B cell (primary cell): ENCODE results near the gene RAB43.

ENCODE experiments used
- CTCF ChIP-seq: fragments of 200-600 bp; IDR thresholded peaks from one replicate; pipeline ENCODE4 v1.8.0; 2022; ENCODE audit warnings: antibody characterized with exemption, mild to moderate bottlenecking
- EZH2 ChIP-seq: IDR thresholded peaks from 2 replicates; pipeline ENCODE4 v1.6.1; 2012; ENCODE audit warnings: borderline replicate concordance, low read depth, mild to moderate bottlenecking, moderate library complexity, low read length; ENCODE audit not compliant: insufficient read depth, poor library complexity, severe bottlenecking

DNA sequence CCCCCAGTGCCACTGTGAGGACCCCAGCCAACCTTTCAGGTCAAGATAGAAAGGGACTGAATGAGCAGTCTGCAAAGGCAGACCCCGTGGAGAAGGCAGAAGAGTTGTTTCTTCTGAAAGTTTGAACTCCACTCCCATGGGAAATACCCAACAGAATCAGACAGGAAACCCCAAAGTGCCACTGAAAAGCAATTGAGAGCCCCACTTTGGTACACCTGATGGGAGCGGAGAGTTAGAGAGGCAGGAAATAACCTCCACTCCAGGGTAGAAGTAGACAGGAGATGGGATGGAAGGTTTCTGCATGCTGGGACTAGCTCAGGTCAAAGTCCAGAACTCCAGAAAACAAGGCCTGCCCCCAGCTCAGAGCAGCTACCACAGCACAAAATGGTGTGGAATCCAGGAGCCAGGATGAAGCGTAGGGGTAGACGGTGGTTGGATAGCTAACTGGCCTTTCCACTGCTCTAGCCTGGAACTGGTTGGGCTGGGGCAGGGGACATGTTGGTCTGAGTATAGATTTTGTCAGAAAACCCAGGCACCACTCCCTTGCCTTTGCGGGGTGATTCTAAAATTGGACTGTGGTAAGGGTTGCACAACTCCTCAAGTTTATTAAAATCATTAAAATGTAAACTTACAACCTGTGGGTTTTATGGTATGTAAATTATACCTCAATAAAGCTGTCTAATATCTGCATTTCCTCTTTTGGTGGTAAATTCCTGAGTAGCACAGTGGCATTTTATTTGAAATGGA is 1.9 kb upstream of the RAB43 start:
- no peak for TF ChIP-seq CTCF
- TF ChIP-seq EZH2: no peak
